ENCODE data around the gene SERPINB11. TPM values are rescaled to one million over a fixed set of nuclear protein-coding genes. Genes with fewer than 3 reads are reported as not detected.
A peak's percentile ranks its signal among the peaks of the same experiment; 100 is the strongest.
"Not testable (repeated sequence)": the region's sequence is repeated elsewhere in the genome, so short reads cannot be mapped to it uniquely, and the experiment has no call there.

The SERPINB11 gene
- total RNA-seq, 1 experiment from 2014 or later = not detected

GRCh38 chr18:63730773-63731172 lies 28.0 kb downstream of the SERPINB11 start:
- DNase-seq (ENCODE audit: low read depth) = peak; percentile 71

GRCh38 chr18:63731215-63731614 lies 28.5 kb downstream of the SERPINB11 start:
- DNase-seq (ENCODE audit: low read depth) = no peak

- DNase-seq (ENCODE audit: low read depth) = no peak
These were observed 34.1 kb downstream of the SERPINB11 start for GRCh38 chr18:63736876-63737275.

GRCh38 chr18:63741769-63742168 lies 39.0 kb downstream of the SERPINB11 start:
- DNase-seq (ENCODE audit: low read depth) = peak; percentile 29

- no peak for DNase-seq (ENCODE audit: low read depth)
These were observed 44.2 kb downstream of the SERPINB11 start for GRCh38 chr18:63747006-63747405.

- no peak for DNase-seq (ENCODE audit: low read depth)
These were observed 46.7 kb downstream of the SERPINB11 start for GRCh38 chr18:63749489-63749888.

GRCh38 chr18:63752636-63753035 lies 49.9 kb downstream of the SERPINB11 start:
- no peak for DNase-seq (ENCODE audit: low read depth)

- no peak for DNase-seq (ENCODE audit: low read depth)
These were observed 50.9 kb downstream of the SERPINB11 start for GRCh38 chr18:63753676-63754075.

GRCh38 chr18:63757541-63757940 lies 54.8 kb downstream of the SERPINB11 start:
- DNase-seq (ENCODE audit: low read depth) = no peak

GRCh38 chr18:63758615-63759240 lies 56.0 kb downstream of the SERPINB11 start:
- peak; percentile 46 for DNase-seq (ENCODE audit: low read depth)

- not testable (repeated sequence) for DNase-seq (ENCODE audit: low read depth)
These were observed 57.0 kb downstream of the SERPINB11 start for GRCh38 chr18:63759786-63760185.

- peak; percentile 37 for DNase-seq (ENCODE audit: low read depth)
These were observed 59.8 kb downstream of the SERPINB11 start for GRCh38 chr18:63762518-63762917.

GRCh38 chr18:63763831-63764600 lies 61.3 kb downstream of the SERPINB11 start:
- DNase-seq (ENCODE audit: low read depth) = no peak

- no peak for DNase-seq (ENCODE audit: low read depth)
These were observed 63.1 kb downstream of the SERPINB11 start for GRCh38 chr18:63765837-63766236.

Other genes starting within 250 kb of the SERPINB11 start
- gene SERPINB5, start 226.0 kb upstream of the SERPINB11 start, total RNA-seq (2014; rRNA removed; shearing (Covaris generic)) = not detected in 2 replicates
- gene SERPINB12, start 160.6 kb upstream of the SERPINB11 start, total RNA-seq (2014; rRNA removed; shearing (Covaris generic)) = not detected in 2 replicates
- gene SERPINB13, start 115.6 kb upstream of the SERPINB11 start, total RNA-seq (2014; rRNA removed; shearing (Covaris generic)) = not detected in 2 replicates
- gene SERPINB4, start 58.7 kb upstream of the SERPINB11 start, total RNA-seq (2014; rRNA removed; shearing (Covaris generic)) = not detected in 2 replicates
- gene SERPINB3, start 41.1 kb upstream of the SERPINB11 start, total RNA-seq (2014; rRNA removed; shearing (Covaris generic)) = 0.20 TPM in 1 of 2 replicates, not detected in the other
- 10.0 and 13.1 TPM in 2 replicates for gene SERPINB7, start 72.5 kb downstream of the SERPINB11 start, total RNA-seq (2014; rRNA removed; shearing (Covaris generic))
- gene SERPINB2, start 184.7 kb downstream of the SERPINB11 start, total RNA-seq (2014; rRNA removed; shearing (Covaris generic)) = 20.3 and 20.5 TPM in 2 replicates
- 0.10 and 0.60 TPM in 2 replicates for gene SERPINB10, start 205.0 kb downstream of the SERPINB11 start, total RNA-seq (2014; rRNA removed; shearing (Covaris generic))
- gene HMSD, start 246.3 kb downstream of the SERPINB11 start, total RNA-seq (2014; rRNA removed; shearing (Covaris generic)) = not detected in 2 replicates

Data from RPMI7951 (cell line).